ENCODE data around the gene MICALL1.

Gene MICALL1

GRCh38 chr22:37920126-37920525, 14.0 kb downstream of the MICALL1 start:
- TF ChIP-seq, protein P1, sequence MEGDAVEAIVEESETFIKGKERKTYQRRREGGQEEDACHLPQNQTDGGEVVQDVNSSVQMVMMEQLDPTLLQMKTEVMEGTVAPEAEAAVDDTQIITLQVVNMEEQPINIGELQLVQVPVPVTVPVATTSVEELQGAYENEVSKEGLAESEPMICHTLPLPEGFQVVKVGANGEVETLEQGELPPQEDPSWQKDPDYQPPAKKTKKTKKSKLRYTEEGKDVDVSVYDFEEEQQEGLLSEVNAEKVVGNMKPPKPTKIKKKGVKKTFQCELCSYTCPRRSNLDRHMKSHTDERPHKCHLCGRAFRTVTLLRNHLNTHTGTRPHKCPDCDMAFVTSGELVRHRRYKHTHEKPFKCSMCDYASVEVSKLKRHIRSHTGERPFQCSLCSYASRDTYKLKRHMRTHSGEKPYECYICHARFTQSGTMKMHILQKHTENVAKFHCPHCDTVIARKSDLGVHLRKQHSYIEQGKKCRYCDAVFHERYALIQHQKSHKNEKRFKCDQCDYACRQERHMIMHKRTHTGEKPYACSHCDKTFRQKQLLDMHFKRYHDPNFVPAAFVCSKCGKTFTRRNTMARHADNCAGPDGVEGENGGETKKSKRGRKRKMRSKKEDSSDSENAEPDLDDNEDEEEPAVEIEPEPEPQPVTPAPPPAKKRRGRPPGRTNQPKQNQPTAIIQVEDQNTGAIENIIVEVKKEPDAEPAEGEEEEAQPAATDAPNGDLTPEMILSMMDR (conservative IDR thresholded peaks at IDR 0.05; ENCODE audit: control insufficient read depth, insufficient read depth, low read depth, low read length), result no peak
- DNase-seq (ENCODE audit: low read depth), result no peak
- no peak overlapping the region for H3K4me3 ChIP-seq (ENCODE audit: control insufficient read depth, low read depth, low read length)

GRCh38 chr22:37922191-37922590, 16.1 kb downstream of the MICALL1 start:
- H3K4me3 ChIP-seq (ENCODE audit: control insufficient read depth, low read depth, low read length), result no peak overlapping the region
- no peak for DNase-seq (ENCODE audit: low read depth)
- TF ChIP-seq, protein P1 (conservative IDR thresholded peaks at IDR 0.05; ENCODE audit: control insufficient read depth, insufficient read depth, low read depth, low read length), result no peak

- TF ChIP-seq, protein P1 (conservative IDR thresholded peaks at IDR 0.05; ENCODE audit: control insufficient read depth, insufficient read depth, low read depth, low read length), result no peak
- H3K4me3 ChIP-seq (ENCODE audit: control insufficient read depth, low read depth, low read length), result no peak overlapping the region
- no peak for DNase-seq (ENCODE audit: low read depth)
Measured at GRCh38 chr22:37923927-37924326, 17.8 kb downstream of the MICALL1 start.

DNA sequence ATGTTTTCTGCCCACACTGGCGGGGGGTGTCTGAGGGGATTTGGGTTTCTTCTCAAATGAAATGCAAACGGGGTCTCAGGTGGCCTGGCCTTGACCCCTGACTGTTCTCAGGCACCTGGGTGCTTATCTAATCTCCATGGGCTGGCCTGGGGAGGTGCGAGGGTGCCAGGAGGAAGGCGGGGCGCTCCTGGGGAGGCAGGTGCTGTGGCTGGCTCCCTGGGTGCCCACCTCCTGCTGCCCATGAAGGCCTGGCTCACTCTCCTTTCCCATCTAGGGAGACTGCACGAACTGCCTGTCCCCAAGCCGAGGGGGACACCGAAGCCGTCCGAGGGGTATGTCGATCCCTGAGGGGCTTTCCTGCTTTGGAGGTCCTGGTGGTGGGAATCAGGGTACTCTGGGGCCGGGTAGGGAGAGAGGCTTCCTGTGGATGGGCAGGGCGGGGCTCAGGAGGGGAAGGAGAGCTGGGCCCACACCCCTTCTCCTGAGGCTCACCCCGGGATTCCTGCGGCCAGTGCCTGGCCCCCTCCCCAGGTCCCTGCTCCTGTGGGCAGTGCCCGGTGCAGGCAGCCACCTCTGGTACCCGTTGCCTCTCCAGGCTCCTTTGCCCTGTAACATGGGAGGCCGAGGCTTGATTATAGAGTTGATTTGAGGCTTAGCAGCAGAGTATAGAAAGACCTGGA, 18.4 kb downstream of the MICALL1 start:
- TF ChIP-seq, protein P1 (conservative IDR thresholded peaks at IDR 0.05; ENCODE audit: control insufficient read depth, insufficient read depth, low read depth, low read length), result no peak
- no peak overlapping the region for H3K4me3 ChIP-seq (ENCODE audit: control insufficient read depth, low read depth, low read length)
- no peak for DNase-seq (ENCODE audit: low read depth)

DNA sequence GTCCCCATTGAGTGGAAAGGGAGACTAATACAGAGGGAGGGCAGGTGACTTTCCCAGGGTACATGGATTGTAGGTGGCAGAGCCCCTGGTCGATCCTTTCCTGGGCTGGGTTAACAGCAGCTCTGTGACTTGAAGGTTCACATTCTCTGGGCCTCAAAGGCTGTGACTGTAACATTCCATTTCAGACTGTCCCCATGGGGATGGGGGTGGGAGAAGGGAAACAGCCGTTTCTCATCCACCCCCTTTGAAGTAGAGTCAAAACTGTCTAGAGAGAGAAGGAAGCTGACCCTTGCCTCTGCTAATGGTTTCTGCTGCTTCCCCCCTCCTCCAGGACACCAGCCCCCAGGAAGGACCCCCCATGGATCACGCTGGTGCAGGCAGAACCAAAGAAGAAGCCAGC, 19.2 kb downstream of the MICALL1 start:
- no peak overlapping the region for H3K4me3 ChIP-seq (ENCODE audit: control insufficient read depth, low read depth, low read length)
- no peak for DNase-seq (ENCODE audit: low read depth)
- TF ChIP-seq, protein P1 (conservative IDR thresholded peaks at IDR 0.05; ENCODE audit: control insufficient read depth, insufficient read depth, low read depth, low read length), result no peak

- H3K4me3 ChIP-seq (ENCODE audit: control insufficient read depth, low read depth, low read length), result no peak overlapping the region
- DNase-seq (ENCODE audit: low read depth), result no peak
- TF ChIP-seq, protein P1 (conservative IDR thresholded peaks at IDR 0.05; ENCODE audit: control insufficient read depth, insufficient read depth, low read depth, low read length), result no peak
Measured at GRCh38 chr22:37925767-37926166, 19.7 kb downstream of the MICALL1 start.

- TF ChIP-seq, protein P1 (conservative IDR thresholded peaks at IDR 0.05; ENCODE audit: control insufficient read depth, insufficient read depth, low read depth, low read length), result no peak
- no peak for DNase-seq (ENCODE audit: low read depth)
- no peak overlapping the region for H3K4me3 ChIP-seq (ENCODE audit: control insufficient read depth, low read depth, low read length)
Measured at GRCh38 chr22:37926358-37926757, 20.3 kb downstream of the MICALL1 start.

Data from fibroblast of mammary gland (primary cell).